Activated T-cell treated with anti-CD3 and anti-CD28 coated beads, Interleukin-2, amount 50 U/mL, for 72 hours (primary cell): ENCODE data around the gene PCBD1. TPM values are rescaled to one million over a fixed set of nuclear protein-coding genes. Genes with fewer than 3 reads are reported as not detected.

Experiments used
- ATAC-seq, 2 donors: fragments of 150-1000 bp; cut with Tn5 transposase; replicated peaks in 1 of 2; 2 replicates each; pipeline ENCODE4 v1.10.0; 2021; ENCODE audit warnings: moderate library complexity in 2 of 2, mild to moderate bottlenecking in 1 of 2
- DNase-seq, 2 donors: peaks; one replicate each; pipeline ENCODE4 v3.0.0; 2021 to 2022; ENCODE audit warnings: mixed read lengths in 1 of 2
- H3K27ac Mint-ChIP-seq: one replicate; pipeline ENCODE4 v1.8.0; 2022; ENCODE audit warnings: mild to moderate bottlenecking, moderate library complexity, mixed read lengths
- H3K27me3 Mint-ChIP-seq: one replicate; pipeline ENCODE4 v1.8.0; 2022; ENCODE audit warnings: low read depth, mixed read lengths
- H3K36me3 Mint-ChIP-seq, 2 donors: one replicate each; pipeline ENCODE4 v1.8.0; 2022; ENCODE audit warnings: mixed read lengths in 2 of 2, mild to moderate bottlenecking in 1 of 2; ENCODE audit not compliant: insufficient read depth in 2 of 2
- H3K4me1 Mint-ChIP-seq: one replicate; pipeline ENCODE4 v1.8.0; 2022; ENCODE audit warnings: low read depth, mixed read lengths
- H3K4me3 Mint-ChIP-seq, 2 donors: one replicate each; pipeline ENCODE4 v1.8.0; 2022; ENCODE audit warnings: mild to moderate bottlenecking in 2 of 2, mixed read lengths in 2 of 2, moderate library complexity in 2 of 2
- H3K9me3 Mint-ChIP-seq, 2 donors: one replicate each; pipeline ENCODE4 v1.8.0; 2022; ENCODE audit warnings: mixed read lengths in 2 of 2
- total RNA-seq, 2 donors: library from RNA; stranded (reverse); gene quantifications; one replicate each; pipeline ENCODE4 v1.2.3, GENCODE V29; 2022

PCBD1 gene
- total RNA-seq, 2 donors from 2014 or later = 40.3 to 49.1 TPM

DNA sequence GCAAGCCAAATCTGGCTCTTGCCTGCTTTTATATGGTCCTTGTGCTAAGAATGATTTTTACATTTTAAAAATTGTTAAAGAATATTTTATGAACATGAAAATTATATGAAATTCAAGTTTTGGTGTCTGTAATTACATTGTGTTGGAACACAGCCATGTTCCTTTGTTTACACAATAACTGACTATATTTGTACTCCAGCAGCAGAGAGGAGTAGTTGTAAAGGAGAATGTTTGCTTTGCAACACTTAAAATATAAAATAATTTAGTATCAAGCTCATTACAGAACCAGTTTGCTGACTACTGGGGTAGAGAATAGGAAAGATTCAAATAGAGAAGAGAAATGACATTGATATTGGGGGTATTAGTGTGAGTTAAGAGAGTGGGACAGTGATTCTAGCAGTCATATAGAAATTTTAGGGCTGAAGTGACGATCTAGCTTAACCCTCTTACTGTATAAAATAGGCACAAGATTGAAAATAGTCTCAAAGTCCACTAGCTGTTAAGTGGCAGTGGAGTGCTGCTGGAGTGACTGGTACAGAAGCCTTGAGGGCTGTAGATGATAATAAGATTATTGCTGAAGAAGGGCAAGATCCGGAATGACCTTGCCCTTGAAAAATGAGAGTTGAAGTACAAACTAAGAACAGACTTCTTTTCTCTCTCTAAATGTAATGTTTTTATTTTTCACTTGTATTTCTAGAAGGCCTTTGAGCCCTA lies 44.4 kb downstream of the PCBD1 start:
- ATAC-seq = no peak
- DNase-seq = no peak
- no peaks in the 10 kb centered on the region for H3K9me3 Mint-ChIP-seq
- peaks cover 14 to 34% of the 10 kb centered on the region in 2 donors for H3K36me3 Mint-ChIP-seq
- H3K4me1 Mint-ChIP-seq = peaks cover 84% of the 10 kb centered on the region
- H3K27ac Mint-ChIP-seq = peak overlapping the region; percentile 11
- no peak overlapping the region for H3K4me3 Mint-ChIP-seq
- H3K27me3 Mint-ChIP-seq = no peaks in the 10 kb centered on the region

GRCh38 chr10:70843333-70843732 lies 45.0 kb downstream of the PCBD1 start:
- H3K4me3 Mint-ChIP-seq = no peak overlapping the region

DNA sequence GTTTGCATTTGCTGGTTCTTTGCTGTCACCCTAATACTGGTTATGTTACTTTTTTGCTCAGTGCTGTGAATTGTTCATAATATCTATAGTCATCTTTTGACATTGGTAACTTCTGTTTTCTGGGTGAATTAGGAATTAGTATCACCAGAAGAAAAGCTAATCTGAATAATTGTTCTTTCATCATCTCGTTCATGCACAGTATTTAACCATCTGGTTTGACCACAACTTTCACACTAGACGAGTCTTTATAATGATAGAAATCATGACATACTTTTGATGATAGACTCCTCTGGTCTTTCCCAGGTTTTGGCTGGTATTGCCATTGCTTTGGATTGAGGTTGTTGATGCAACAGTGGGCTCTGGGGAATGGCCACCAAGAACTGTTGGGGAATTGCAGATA lies 47.5 kb downstream of the PCBD1 start:
- peaks cover 90% of the 10 kb centered on the region for H3K4me1 Mint-ChIP-seq
- ATAC-seq = peak; percentile 47 to 48
- H3K27me3 Mint-ChIP-seq = no peaks in the 10 kb centered on the region
- H3K27ac Mint-ChIP-seq = peak overlapping the region; percentile 64
- peaks cover 24 to 39% of the 10 kb centered on the region in 2 donors for H3K36me3 Mint-ChIP-seq
- peak overlapping the region; percentile 15 to 71 for H3K4me3 Mint-ChIP-seq
- peaks cover 0 to 4% of the 10 kb centered on the region in 2 donors for H3K9me3 Mint-ChIP-seq
- DNase-seq = no peak

More at GRCh38 chr10:70843333-70843732, 45.0 kb downstream of the PCBD1 start:
- H3K27ac Mint-ChIP-seq = peak overlapping the region; percentile 63
- H3K9me3 Mint-ChIP-seq = no peaks in the 10 kb centered on the region
- H3K27me3 Mint-ChIP-seq = no peaks in the 10 kb centered on the region
- DNase-seq (no peak), ATAC-seq (no peak)
- H3K4me1 Mint-ChIP-seq = peaks cover 84% of the 10 kb centered on the region
- H3K36me3 Mint-ChIP-seq = peaks cover 14 to 34% of the 10 kb centered on the region in 2 donors

- Mint-ChIP-seq H3K4me3 (peak overlapping the region in 1 of 2 donors; percentile 72), H3K9me3 (peaks cover 0 to 4% of the 10 kb centered on the region in 2 donors), H3K27ac (peak overlapping the region; percentile 93), H3K4me1 (peaks cover 91% of the 10 kb centered on the region), H3K36me3 (peaks cover 24 to 35% of the 10 kb centered on the region in 2 donors), H3K27me3 (no peaks in the 10 kb centered on the region)
- DNase-seq (no peak), ATAC-seq (no peak)
Observed at GRCh38 chr10:70838270-70838805, 50.0 kb downstream of the PCBD1 start.

GRCh38 chr10:70837660-70838059 lies 50.7 kb downstream of the PCBD1 start:
- Mint-ChIP-seq H3K9me3 (peaks cover 0 to 4% of the 10 kb centered on the region in 2 donors), H3K27ac (peak overlapping the region; percentile 65), H3K4me3 (peak overlapping the region in 1 of 2 donors; percentile 72), H3K27me3 (no peaks in the 10 kb centered on the region), H3K4me1 (peaks cover 91% of the 10 kb centered on the region), H3K36me3 (peaks cover 20 to 34% of the 10 kb centered on the region in 2 donors)
- DNase-seq = no peak
- no peak for ATAC-seq

DNA sequence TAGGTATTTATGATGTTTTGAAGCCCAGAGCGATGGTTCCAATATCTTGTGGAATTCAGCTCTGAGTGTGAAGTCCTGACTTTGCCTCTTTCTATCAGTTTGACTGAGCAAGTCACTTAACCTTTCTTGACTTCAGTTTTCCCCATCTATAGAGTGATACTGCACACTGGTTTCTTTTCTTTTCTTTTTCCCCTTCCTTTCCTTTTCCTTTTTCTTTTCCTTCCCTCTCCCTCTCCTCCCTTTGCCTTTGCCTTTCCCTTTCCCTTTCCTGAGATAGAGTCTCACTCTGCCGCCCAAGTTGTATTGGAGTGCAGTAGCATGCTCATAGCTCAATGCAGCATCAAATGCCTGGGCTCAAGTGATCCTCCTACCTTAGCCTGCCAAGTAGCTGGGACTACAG lies 52.0 kb downstream of the PCBD1 start:
- Mint-ChIP-seq H3K4me3 (peak overlapping the region; percentile 45 to 84), H3K4me1 (peaks cover 96% of the 10 kb centered on the region), H3K36me3 (peaks cover 20 to 29% of the 10 kb centered on the region in 2 donors), H3K9me3 (peaks cover 0 to 4% of the 10 kb centered on the region in 2 donors), H3K27me3 (no peaks in the 10 kb centered on the region), H3K27ac (peak overlapping the region; percentile 96)
- peak; percentile 25 to 37 for ATAC-seq
- DNase-seq = no peak

DNA sequence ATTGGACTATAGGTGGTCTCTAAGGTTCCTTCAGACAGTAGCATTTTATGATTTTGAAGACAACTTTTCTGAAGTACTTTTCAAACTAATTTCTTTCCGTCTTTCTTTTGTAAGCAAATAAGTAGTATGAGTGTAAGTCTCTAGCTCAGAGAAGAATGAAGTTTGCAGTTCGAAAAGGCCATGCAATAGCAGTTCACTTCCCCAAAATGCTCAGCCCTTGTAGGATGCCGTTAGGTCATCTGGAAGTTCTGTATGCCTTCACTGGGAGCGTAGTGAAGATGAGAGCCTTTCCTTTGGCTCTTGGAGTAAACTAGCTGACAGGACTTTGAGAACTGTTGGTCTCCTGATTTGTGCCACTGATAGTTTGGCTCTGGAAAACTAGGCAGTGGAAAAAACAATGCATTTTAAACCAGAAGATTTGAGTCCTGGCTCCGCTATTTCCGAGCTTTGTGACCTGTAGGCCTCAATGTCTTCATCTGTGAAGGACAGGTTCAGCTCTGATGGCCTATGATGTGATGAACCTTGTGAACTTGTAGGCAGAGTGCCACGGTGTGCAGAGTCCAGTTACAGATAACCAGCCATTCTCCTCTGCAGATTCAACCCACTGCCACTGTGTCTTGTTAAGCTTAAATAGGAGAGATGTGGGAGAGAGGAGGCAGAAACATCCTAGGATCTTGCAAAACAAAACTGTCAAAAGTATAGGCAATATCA lies 53.8 kb downstream of the PCBD1 start:
- Mint-ChIP-seq H3K27ac (peak overlapping the region; percentile 96), H3K4me3 (peak overlapping the region; percentile 69 to 86), H3K36me3 (peaks cover 16 to 28% of the 10 kb centered on the region in 2 donors), H3K27me3 (no peaks in the 10 kb centered on the region), H3K9me3 (peaks cover 0 to 4% of the 10 kb centered on the region in 2 donors), H3K4me1 (peaks cover 93% of the 10 kb centered on the region)
- DNase-seq (no peak), ATAC-seq (no peak)

DNA sequence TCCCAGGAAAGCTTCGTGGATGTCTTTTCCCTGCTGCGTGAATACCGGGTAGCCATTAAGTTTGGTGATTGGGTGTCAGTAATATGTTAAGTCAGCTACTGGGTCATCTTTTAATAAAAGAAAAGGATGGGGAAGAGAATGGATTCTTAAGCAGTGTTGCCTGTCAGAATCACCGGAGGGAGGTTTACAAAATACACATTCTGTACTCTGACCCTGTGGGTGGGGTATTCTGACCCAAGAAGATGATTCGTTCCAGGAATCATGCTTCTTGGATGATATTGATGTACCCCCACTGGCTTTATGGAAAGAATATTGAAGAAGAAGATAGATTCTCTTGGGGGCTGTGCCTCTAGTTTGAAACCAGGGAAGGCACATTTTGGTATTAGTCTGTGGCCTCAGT lies 54.3 kb downstream of the PCBD1 start:
- Mint-ChIP-seq H3K36me3 (peaks cover 17 to 34% of the 10 kb centered on the region in 2 donors), H3K4me1 (peaks cover 92% of the 10 kb centered on the region)

GRCh38 chr10:70833601-70834000 lies 54.8 kb downstream of the PCBD1 start:
- Mint-ChIP-seq H3K36me3 (peaks cover 17 to 31% of the 10 kb centered on the region in 2 donors), H3K27ac (peak overlapping the region; percentile 96), H3K4me3 (peak overlapping the region; percentile 69 to 86), H3K27me3 (no peaks in the 10 kb centered on the region), H3K4me1 (peaks cover 90% of the 10 kb centered on the region), H3K9me3 (peaks cover 0 to 4% of the 10 kb centered on the region in 2 donors)
- no peak for ATAC-seq
- DNase-seq = no peak

More for the DNA sequence above, 54.3 kb downstream of the PCBD1 start:
- Mint-ChIP-seq H3K27me3 (no peaks in the 10 kb centered on the region), H3K9me3 (peaks cover 0 to 4% of the 10 kb centered on the region in 2 donors), H3K27ac (peak overlapping the region; percentile 96), H3K4me3 (peak overlapping the region; percentile 69 to 86)
- peak in 1 of 2 donors; percentile 16 for ATAC-seq
- no peak for DNase-seq

Other genes with a start within 250 kb of the PCBD1 start
- gene ADAMTS14, start 216.1 kb downstream of the PCBD1 start, total RNA-seq = under 1 TPM; 0.24 to 0.37 TPM
- not detected for gene TBATA, start 103.2 kb downstream of the PCBD1 start, total RNA-seq
- 10 to 100 TPM; 61.3 to 77.6 TPM for gene SGPL1, start 72.6 kb downstream of the PCBD1 start, total RNA-seq